Measurements from ENCODE around the gene FLVCR1.

- TF ChIP-seq POLR2A (IDR thresholded peaks at IDR 0.05; ENCODE audit: low read depth, low read length) (no peak), POLR2AphosphoS5 (IDR thresholded peaks at IDR 0.05; ENCODE audit: low read depth, low read length) (no peak)
These were observed 79.0 kb downstream of the FLVCR1 start for GRCh38 chr1:212937034-212937433.

Measured in GM12892 (cell line).